ENCODE data around the gene RALB. TPM values are rescaled to one million over a fixed set of nuclear protein-coding genes. Genes with fewer than 3 reads are reported as not detected.

RALB gene
- total RNA-seq, 2 experiments from 2014 or later: 3.1 to 3.6 TPM

DNA sequence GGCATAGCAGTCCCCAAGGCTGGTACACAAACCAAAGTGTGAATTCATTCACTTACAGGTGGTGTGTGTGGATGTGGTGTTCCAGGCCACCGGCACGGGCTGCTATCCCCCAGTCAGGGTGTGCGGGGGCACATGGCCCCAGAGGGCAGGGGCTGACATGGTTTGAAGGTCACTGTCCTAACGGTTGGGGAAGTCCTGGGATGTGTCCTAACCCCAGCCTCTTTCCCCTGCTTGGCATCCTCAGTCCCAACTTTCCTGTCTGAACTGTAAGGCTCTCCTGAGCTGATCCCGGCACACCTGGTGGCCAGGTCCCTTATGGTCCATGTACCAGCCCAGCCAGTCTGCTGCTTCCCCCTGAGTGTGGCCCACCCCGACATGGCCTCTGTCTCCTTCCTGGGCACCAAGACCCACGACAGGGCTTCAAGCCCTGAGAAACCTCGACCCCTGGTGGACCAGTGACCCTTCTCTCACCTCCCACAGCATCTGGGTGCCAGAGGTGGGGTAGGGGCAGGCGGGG lies 27.0 kb upstream of the RALB start:
- POLR2A ChIA-PET: no interaction called here
- peak overlapping the region; percentile 75 for H3K27ac Mint-ChIP-seq
- CTCF ChIA-PET: interaction anchor here (0.9 kb wide), 1 partner anchor 51 kb away, joined by 3 read pairs; no protein-coding TSS in a partner anchor
- Histone ChIP-seq H3K4me3 (ENCODE audit: low read length) (no peak overlapping the region), H3K36me3 (ENCODE audit: insufficient read depth, low read length) (no peaks in the 10 kb centered on the region), H3K4me1 (ENCODE audit: insufficient read depth, low read length) (peaks cover 48% of the 10 kb centered on the region), H3K9me3 (ENCODE audit: control insufficient read depth in 1 of 2, insufficient read depth in 1 of 2, low read length in 2 of 2) (peaks cover 0 to 8% of the 10 kb centered on the region in 2 experiments), H3K27me3 (ENCODE audit: control insufficient read depth in 1 of 2, insufficient read depth in 2 of 2, low read length in 2 of 2) (no peaks in the 10 kb centered on the region), H3K27ac (ENCODE audit: low read depth in 1 of 2, low read length in 2 of 2) (no peak overlapping the region)
- peak overlapping the region; percentile 76 for H3K4me3 Mint-ChIP-seq
- no peaks in the 10 kb centered on the region for H3K9me3 Mint-ChIP-seq
- intact Hi-C loops (cut with DNase I, micrococcal nuclease): loop anchor here in 1 of 2 experiments (2.0 to 5.0 kb wide), 2 partner anchors 87 to 469 kb away; no protein-coding TSS in a partner anchor
- TF ChIP-seq, protein P1, sequence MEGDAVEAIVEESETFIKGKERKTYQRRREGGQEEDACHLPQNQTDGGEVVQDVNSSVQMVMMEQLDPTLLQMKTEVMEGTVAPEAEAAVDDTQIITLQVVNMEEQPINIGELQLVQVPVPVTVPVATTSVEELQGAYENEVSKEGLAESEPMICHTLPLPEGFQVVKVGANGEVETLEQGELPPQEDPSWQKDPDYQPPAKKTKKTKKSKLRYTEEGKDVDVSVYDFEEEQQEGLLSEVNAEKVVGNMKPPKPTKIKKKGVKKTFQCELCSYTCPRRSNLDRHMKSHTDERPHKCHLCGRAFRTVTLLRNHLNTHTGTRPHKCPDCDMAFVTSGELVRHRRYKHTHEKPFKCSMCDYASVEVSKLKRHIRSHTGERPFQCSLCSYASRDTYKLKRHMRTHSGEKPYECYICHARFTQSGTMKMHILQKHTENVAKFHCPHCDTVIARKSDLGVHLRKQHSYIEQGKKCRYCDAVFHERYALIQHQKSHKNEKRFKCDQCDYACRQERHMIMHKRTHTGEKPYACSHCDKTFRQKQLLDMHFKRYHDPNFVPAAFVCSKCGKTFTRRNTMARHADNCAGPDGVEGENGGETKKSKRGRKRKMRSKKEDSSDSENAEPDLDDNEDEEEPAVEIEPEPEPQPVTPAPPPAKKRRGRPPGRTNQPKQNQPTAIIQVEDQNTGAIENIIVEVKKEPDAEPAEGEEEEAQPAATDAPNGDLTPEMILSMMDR (IDR thresholded peaks at IDR 0.05): no peak
- H3K4me1 Mint-ChIP-seq (ENCODE audit: low read depth): peaks cover 70% of the 10 kb centered on the region
- peaks cover 18% of the 10 kb centered on the region for H3K36me3 Mint-ChIP-seq (ENCODE audit: low read depth)
- ATAC-seq (ENCODE audit: poor library complexity) (no peak), DNase-seq (peak in 1 of 14 experiments; percentile 31)
- H3K27me3 Mint-ChIP-seq: no peaks in the 10 kb centered on the region

DNA sequence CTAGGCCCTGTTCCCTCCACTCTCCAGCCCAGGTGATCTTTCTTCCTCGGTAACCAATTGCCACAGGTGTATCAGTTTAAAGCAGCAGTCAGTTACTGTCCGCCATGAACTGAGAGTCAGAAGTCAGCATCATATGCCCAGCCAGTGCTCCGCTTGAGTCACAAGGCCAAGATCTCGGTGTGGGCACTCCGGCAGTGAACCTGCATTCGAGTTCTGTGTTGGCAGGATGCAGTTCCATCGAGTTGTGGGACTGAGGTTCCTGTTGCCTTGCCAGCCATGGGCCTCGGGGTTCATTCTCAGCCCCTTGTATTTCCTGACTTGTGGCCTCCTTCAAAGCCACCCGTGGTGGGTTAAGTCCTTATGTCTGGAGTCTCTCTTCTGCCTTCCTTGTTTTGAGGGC lies 26.3 kb upstream of the RALB start:
- Mint-ChIP-seq H3K27ac (peak overlapping the region; percentile 75), H3K4me3 (peak overlapping the region; percentile 62), H3K9me3 (no peaks in the 10 kb centered on the region), H3K4me1 (ENCODE audit: low read depth) (peaks cover 70% of the 10 kb centered on the region), H3K36me3 (ENCODE audit: low read depth) (peaks cover 11% of the 10 kb centered on the region), H3K27me3 (no peaks in the 10 kb centered on the region)
- POLR2A ChIA-PET: no interaction called here
- DNase-seq (peak in 1 of 14 experiments; percentile 29), ATAC-seq (ENCODE audit: poor library complexity) (no peak)
- no peak overlapping the region for H3K27ac ChIP-seq (ENCODE audit: low read depth in 1 of 2, low read length in 2 of 2)
- no peaks in the 10 kb centered on the region for H3K27me3 ChIP-seq (ENCODE audit: control insufficient read depth in 1 of 2, insufficient read depth in 2 of 2, low read length in 2 of 2)
- TF ChIP-seq, protein P1 (IDR thresholded peaks at IDR 0.05): no peak
- H3K36me3 ChIP-seq (ENCODE audit: insufficient read depth, low read length): no peaks in the 10 kb centered on the region
- intact Hi-C loops (cut with DNase I, micrococcal nuclease): loop anchor here in 1 of 2 experiments (5.0 kb wide), 1 partner anchor 86 kb away; no protein-coding TSS in a partner anchor
- H3K4me3 ChIP-seq (ENCODE audit: low read length): no peak overlapping the region
- H3K9me3 ChIP-seq (ENCODE audit: control insufficient read depth in 1 of 2, insufficient read depth in 1 of 2, low read length in 2 of 2): peaks cover 0 to 8% of the 10 kb centered on the region in 2 experiments
- CTCF ChIA-PET: no interaction called here
- H3K4me1 ChIP-seq (ENCODE audit: insufficient read depth, low read length): peaks cover 55% of the 10 kb centered on the region

DNA sequence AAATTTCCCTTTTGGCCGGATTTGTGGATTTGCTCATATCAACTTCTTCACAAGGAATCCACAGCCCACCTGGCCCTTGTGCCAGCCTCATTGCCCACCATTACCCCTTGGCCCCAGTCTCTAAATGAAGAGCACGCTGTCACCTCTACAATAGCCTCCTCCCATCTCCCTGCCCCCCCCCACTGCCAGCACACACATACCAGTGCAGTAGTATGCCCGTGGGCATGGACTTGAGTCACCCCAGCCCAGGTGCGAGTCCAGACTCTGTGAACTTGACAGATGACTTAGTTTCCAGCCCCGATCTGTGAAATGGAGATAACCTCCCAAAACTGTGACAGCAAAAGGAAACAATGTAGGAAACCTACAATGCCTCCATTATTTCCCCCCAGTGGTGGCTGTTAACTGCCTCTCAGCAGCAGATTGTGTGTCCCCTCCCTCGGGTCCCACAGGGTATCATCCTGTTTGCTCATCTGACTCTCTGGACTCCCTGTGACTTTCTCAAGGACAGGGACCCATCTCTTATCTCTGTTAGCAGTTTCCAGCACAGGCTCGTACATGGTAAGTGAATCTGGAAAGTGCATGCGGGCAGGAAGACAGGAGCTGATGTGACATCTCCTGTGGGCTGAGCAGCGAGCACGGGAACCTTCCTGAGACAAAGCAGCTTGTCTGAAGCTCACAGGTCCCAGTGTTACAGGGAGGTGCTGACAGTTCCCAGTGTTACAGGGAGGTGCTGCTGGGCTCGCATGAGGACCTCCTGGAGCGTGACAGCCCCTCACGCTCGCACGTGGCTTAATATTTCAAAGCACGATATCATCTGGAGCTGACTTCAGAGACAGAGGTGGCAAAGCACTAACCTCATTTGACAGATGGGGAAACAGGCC lies 25.3 kb upstream of the RALB start:
- TF ChIP-seq, protein P1 (IDR thresholded peaks at IDR 0.05): no peak
- POLR2A ChIA-PET: interaction anchor here (1.4 to 1.5 kb wide), 2 partner anchors 25 to 51 kb away, joined by 5 to 6 read pairs; partner anchors contain the start of gene RALB
- Mint-ChIP-seq H3K36me3 (ENCODE audit: low read depth) (peaks cover 7% of the 10 kb centered on the region), H3K4me3 (peak overlapping the region; percentile 51), H3K27ac (peak overlapping the region; percentile 75), H3K27me3 (no peaks in the 10 kb centered on the region), H3K9me3 (no peaks in the 10 kb centered on the region), H3K4me1 (ENCODE audit: low read depth) (peaks cover 70% of the 10 kb centered on the region)
- H3K9me3 ChIP-seq (ENCODE audit: control insufficient read depth in 1 of 2, insufficient read depth in 1 of 2, low read length in 2 of 2): peaks cover 0 to 5% of the 10 kb centered on the region in 2 experiments
- intact Hi-C loops (cut with DNase I, micrococcal nuclease): loop anchor here in 1 of 2 experiments (5.0 kb wide), 1 partner anchor 85 kb away; no protein-coding TSS in a partner anchor
- CTCF ChIA-PET: interaction anchor here (0.6 to 1.0 kb wide), 2 partner anchors 12 to 86 kb away, joined by 3 to 4 read pairs; no protein-coding TSS in a partner anchor
- no peak for ATAC-seq (ENCODE audit: poor library complexity)
- peak in 1 of 14 experiments; percentile 32 for DNase-seq
- H3K27ac ChIP-seq (ENCODE audit: low read depth in 1 of 2, low read length in 2 of 2): peak overlapping the region in 1 of 2 donors; percentile 11
- H3K27me3 ChIP-seq (ENCODE audit: control insufficient read depth in 1 of 2, insufficient read depth in 2 of 2, low read length in 2 of 2): no peaks in the 10 kb centered on the region
- no peaks in the 10 kb centered on the region for H3K36me3 ChIP-seq (ENCODE audit: insufficient read depth, low read length)
- H3K4me3 ChIP-seq (ENCODE audit: low read length): no peak overlapping the region
- peaks cover 53% of the 10 kb centered on the region for H3K4me1 ChIP-seq (ENCODE audit: insufficient read depth, low read length)

Data from CD4-positive, alpha-beta T cell (primary cell).